Activated naive CD8-positive, alpha-beta T cell treated with anti-CD3 and anti-CD28 coated beads, Interleukin-2, amount 50 U/mL, for 16 hours (primary cell): ENCODE data around the gene ACTBL2.

Experiments
- DNase-seq: peaks from one replicate; pipeline ENCODE4 v3.0.0-alpha.2; 2020; ENCODE audit warnings: low read depth, low spot score

Gene ACTBL2

GRCh38 chr5:57448751-57449150 is 33.9 kb downstream of the ACTBL2 start:
- no peak for DNase-seq

GRCh38 chr5:57448287-57448686 is 34.3 kb downstream of the ACTBL2 start:
- DNase-seq: no peak

- no peak for DNase-seq
Measured at GRCh38 chr5:57447658-57448057, 35.0 kb downstream of the ACTBL2 start.

GRCh38 chr5:57446966-57447365 is 35.6 kb downstream of the ACTBL2 start:
- no peak for DNase-seq

- DNase-seq: no peak
Measured at GRCh38 chr5:57445705-57446037, 36.9 kb downstream of the ACTBL2 start.

GRCh38 chr5:57445006-57445704 is 37.5 kb downstream of the ACTBL2 start:
- DNase-seq: no peak

GRCh38 chr5:57442080-57442839 is 40.4 kb downstream of the ACTBL2 start:
- DNase-seq: no peak

GRCh38 chr5:57441557-57441956 is 41.1 kb downstream of the ACTBL2 start:
- no peak for DNase-seq

- no peak for DNase-seq
Measured at GRCh38 chr5:57439601-57440000, 43.0 kb downstream of the ACTBL2 start.

- DNase-seq: no peak
Measured at GRCh38 chr5:57437976-57438805, 44.4 kb downstream of the ACTBL2 start.

GRCh38 chr5:57436586-57436985 is 46.0 kb downstream of the ACTBL2 start:
- no peak for DNase-seq

GRCh38 chr5:57435701-57436134 is 46.9 kb downstream of the ACTBL2 start:
- DNase-seq: no peak

GRCh38 chr5:57434683-57435082 is 47.9 kb downstream of the ACTBL2 start:
- no peak for DNase-seq

- DNase-seq: no peak
Measured at GRCh38 chr5:57434227-57434640, 48.4 kb downstream of the ACTBL2 start.

GRCh38 chr5:57432876-57433275 is 49.7 kb downstream of the ACTBL2 start:
- DNase-seq: no peak

GRCh38 chr5:57431759-57432158 is 50.9 kb downstream of the ACTBL2 start:
- no peak for DNase-seq
